GM23248 (cell line): ENCODE measurements around the gene RPL7A. TPM values are rescaled to one million over a fixed set of nuclear protein-coding genes. Genes with fewer than 3 reads are reported as not detected.
A peak's percentile ranks its signal among the peaks of the same experiment; 100 is the strongest.
"Not testable (repeated sequence)": the region's sequence is repeated elsewhere in the genome, so short reads cannot be mapped to it uniquely, and the experiment has no call there.

ENCODE experiments used
- DNase-seq: peaks from one replicate; pipeline ENCODE4 v3.0.0-alpha.2; 2015
- H2AFZ ChIP-seq: fragments of 200-600 bp; sonication (generic); 2 replicates; pipeline ENCODE4 v1.6.1; 2016; ENCODE audit warnings: antibody characterized with exemption
- H3F3A ChIP-seq: fragments of 200-600 bp; sonication (generic); 2 replicates; pipeline ENCODE4 v1.6.1; 2016; ENCODE audit warnings: mild to moderate bottlenecking, antibody characterized with exemption, mixed run types; ENCODE audit not compliant: insufficient read depth
- H3K27ac ChIP-seq: fragments of 200-600 bp; sonication (generic); 2 replicates; pipeline ENCODE4 v1.5.1; 2016; ENCODE audit warnings: mild to moderate bottlenecking
- H3K27me3 ChIP-seq: fragments of 200-600 bp; sonication (generic); replicated peaks from 2 replicates; pipeline ENCODE4 v1.6.1; 2016; ENCODE audit warnings: mild to moderate bottlenecking; ENCODE audit not compliant: insufficient read depth
- H3K36me3 ChIP-seq: fragments of 200-600 bp; sonication (generic); 2 replicates; pipeline ENCODE4 v1.6.1; 2016; ENCODE audit warnings: low read depth, mild to moderate bottlenecking
- H3K4me1 ChIP-seq: fragments of 200-600 bp; sonication (generic); 2 replicates; pipeline ENCODE4 v1.6.1; 2016; ENCODE audit warnings: mild to moderate bottlenecking; ENCODE audit not compliant: insufficient read depth
- H3K4me2 ChIP-seq: fragments of 200-600 bp; sonication (generic); one replicate; pipeline ENCODE4 v1.6.1; 2016; ENCODE audit warnings: mild to moderate bottlenecking; ENCODE audit not compliant: unreplicated experiment
- H3K4me3 ChIP-seq: fragments of 200-600 bp; sonication (generic); 2 replicates; pipeline ENCODE4 v1.5.1; 2016; ENCODE audit warnings: mild to moderate bottlenecking
- H3K79me2 ChIP-seq: fragments of 200-600 bp; sonication (generic); 2 replicates; pipeline ENCODE4 v1.6.1; 2016; ENCODE audit warnings: mild to moderate bottlenecking; ENCODE audit not compliant: insufficient read depth
- H3K9ac ChIP-seq: fragments of 200-600 bp; sonication (generic); 2 replicates; pipeline ENCODE4 v1.6.1; 2016; ENCODE audit warnings: mild to moderate bottlenecking
- H3K9me2 ChIP-seq: fragments of 200-600 bp; sonication (generic); 2 replicates; pipeline ENCODE4 v1.6.1; 2016; ENCODE audit warnings: mixed run types, mild to moderate bottlenecking, moderate library complexity; ENCODE audit not compliant: insufficient read depth
- H3K9me3 ChIP-seq: fragments of 200-600 bp; sonication (generic); one replicate; pipeline ENCODE4 v1.6.1; 2017; ENCODE audit warnings: low read depth
- H4K20me1 ChIP-seq: fragments of 200-600 bp; sonication (generic); 2 replicates; pipeline ENCODE4 v1.6.0; 2016; ENCODE audit not compliant: insufficient read depth
- EZH2 ChIP-seq: fragments of 200-600 bp; sonication (generic); IDR thresholded peaks from 2 replicates; pipeline ENCODE4 v1.6.1; 2018; ENCODE audit warnings: antibody characterized with exemption, mild to moderate bottlenecking; ENCODE audit not compliant: insufficient read depth, poor library complexity, severe bottlenecking
- EZH2phosphoT487 ChIP-seq: fragments of 200-600 bp; sonication (generic); IDR thresholded peaks from 2 replicates; pipeline ENCODE4 v1.6.1; 2018; ENCODE audit warnings: antibody characterized with exemption, moderate library complexity, mild to moderate bottlenecking, low read depth; ENCODE audit not compliant: insufficient read depth
- WGBS, 2 experiments: methylation state at CpG; one replicate each; pipeline ENCODE4 v1.1.6; 2015 to 2017; ENCODE audit warnings: low lambda C conversion rate in 2 of 2, low coverage in 1 of 2; ENCODE audit errors: missing lambda C conversion rate in 2 of 2; 5-methylcytosine and 5-hydroxymethylcytosine counted together
- in situ Hi-C: fragments of 300-500 bp; cut with MboI; formaldehyde crosslinking; loops from 2 replicates; pipeline ENCODE4 v1.15.0; 2020
- polyA plus RNA-seq: library from polyadenylated mRNA; unstranded; fragments of >200 nt; fragmentation: Nextera tagmentation; extraction: Ambion mirVana; gene quantifications from 2 replicates; pipeline ENCODE4 v1.2.1, GENCODE V29; 2016
- total RNA-seq: library from RNA; depleted of rRNA; stranded (reverse); fragments of >200 nt; shearing (Covaris generic); gene quantifications from 2 replicates; pipeline ENCODE4 v1.2.3, GENCODE V29; 2014

Gene RPL7A
- total and polyA plus RNA-seq, 2 experiments from 2014 or later, result 458 to 1,382 TPM

DNA sequence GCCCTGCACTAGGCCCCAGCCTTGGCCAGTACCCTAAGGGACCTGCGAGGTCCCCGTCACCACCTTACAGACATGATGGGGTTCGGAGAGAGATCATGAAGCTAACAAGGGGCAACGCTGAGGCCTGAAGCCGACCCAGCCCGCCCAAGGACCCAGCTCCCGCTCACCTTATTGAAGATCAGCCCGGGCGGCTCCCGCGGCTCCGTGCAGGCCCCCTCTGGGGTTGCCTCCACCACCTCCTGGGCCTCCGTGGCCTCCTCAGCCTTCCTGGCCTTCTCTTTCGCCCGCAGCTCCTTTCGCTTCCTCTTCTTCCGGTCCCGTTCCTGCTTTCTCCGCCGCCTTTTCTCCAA lies 15.7 kb upstream of the RPL7A start:
- Histone ChIP-seq H3K4me2 (no peak overlapping the region), H3K9ac (no peak overlapping the region), H3K9me3 (no peaks in the 10 kb centered on the region), H2AFZ (no peak overlapping the region), H3K4me1 (peaks cover 10% of the 10 kb centered on the region; the same call in 1 of the 2 replicates), H3F3A (peaks cover 15% of the 10 kb centered on the region), H3K27ac (no peak overlapping the region), H3K79me2 (peaks cover 35% of the 10 kb centered on the region), H3K27me3 (no peaks in the 10 kb centered on the region), H3K36me3 (peaks cover 11% of the 10 kb centered on the region; the same call in 1 of the 2 replicates), H4K20me1 (no peaks in the 10 kb centered on the region), H3K9me2 (no peaks in the 10 kb centered on the region), H3K4me3 (no peak overlapping the region)
- TF ChIP-seq EZH2, result no peak
- TF ChIP-seq EZH2phosphoT487, result no peak
- WGBS, 2 experiments, result 83 to 86% methylated on average over 14 to 20 of the region's 20 CpGs
- DNase-seq, result no peak
- in situ Hi-C loops, result no loop called here

DNA sequence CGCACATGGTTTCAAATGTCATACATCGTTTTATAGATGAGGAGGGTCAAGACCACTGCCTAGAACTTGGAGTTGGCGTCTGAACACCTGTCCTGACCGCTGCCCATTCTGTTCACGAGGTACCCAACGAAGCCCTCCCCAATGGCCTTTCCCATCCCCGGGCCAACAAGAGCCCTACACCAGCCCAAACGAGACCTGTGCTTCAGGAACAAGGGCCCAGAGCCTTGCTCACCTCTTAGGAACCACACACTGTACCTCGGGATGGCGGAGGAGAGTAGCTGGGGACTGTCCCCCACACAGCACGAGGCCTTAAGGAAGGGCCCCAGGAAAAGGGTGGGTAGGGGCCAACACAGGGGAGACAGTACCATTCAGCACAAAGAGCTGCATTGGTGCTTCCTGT lies 15.0 kb upstream of the RPL7A start:
- in situ Hi-C loops, result no loop called here
- peaks cover 35% of the 10 kb centered on the region for H3K79me2 ChIP-seq
- peaks cover 11% of the 10 kb centered on the region; the same call in 1 of the 2 replicates for H3K36me3 ChIP-seq
- DNase-seq, result no peak
- WGBS, 2 experiments, result 93 to 95% methylated on average over 11 of the region's 11 CpGs
- H3K27me3 ChIP-seq, result no peaks in the 10 kb centered on the region
- no peaks in the 10 kb centered on the region for H4K20me1 ChIP-seq
- no peaks in the 10 kb centered on the region for H3K9me2 ChIP-seq
- no peak overlapping the region for H2AFZ ChIP-seq
- H3K9me3 ChIP-seq, result no peaks in the 10 kb centered on the region
- no peak overlapping the region for H3K4me2 ChIP-seq
- TF ChIP-seq EZH2, result no peak
- no peak for TF ChIP-seq EZH2phosphoT487
- H3F3A ChIP-seq, result peaks cover 22% of the 10 kb centered on the region
- peaks cover 10% of the 10 kb centered on the region; the same call in 1 of the 2 replicates for H3K4me1 ChIP-seq
- no peak overlapping the region for H3K9ac ChIP-seq
- H3K4me3 ChIP-seq, result no peak overlapping the region
- no peak overlapping the region for H3K27ac ChIP-seq

DNA sequence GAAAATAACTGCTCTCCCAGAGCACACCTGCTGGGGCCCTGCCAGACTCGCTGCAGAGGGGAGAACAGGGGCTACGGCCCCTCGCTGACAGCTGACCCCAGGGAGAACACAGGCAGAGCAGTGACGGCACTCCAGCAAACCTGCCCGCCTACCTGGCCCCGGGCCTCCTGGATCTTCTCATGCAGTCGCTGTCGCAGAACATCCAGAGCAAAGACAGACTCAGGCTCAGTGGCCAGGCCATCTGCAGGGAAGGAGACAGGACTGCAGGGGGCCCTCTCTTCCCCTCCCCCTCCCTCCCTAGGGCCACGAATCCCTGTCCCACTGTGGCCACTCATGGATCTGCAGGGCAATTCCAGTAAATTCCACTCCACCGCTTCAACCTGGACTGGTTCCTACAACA lies 14.5 kb upstream of the RPL7A start:
- in situ Hi-C loops, result no loop called here

DNA sequence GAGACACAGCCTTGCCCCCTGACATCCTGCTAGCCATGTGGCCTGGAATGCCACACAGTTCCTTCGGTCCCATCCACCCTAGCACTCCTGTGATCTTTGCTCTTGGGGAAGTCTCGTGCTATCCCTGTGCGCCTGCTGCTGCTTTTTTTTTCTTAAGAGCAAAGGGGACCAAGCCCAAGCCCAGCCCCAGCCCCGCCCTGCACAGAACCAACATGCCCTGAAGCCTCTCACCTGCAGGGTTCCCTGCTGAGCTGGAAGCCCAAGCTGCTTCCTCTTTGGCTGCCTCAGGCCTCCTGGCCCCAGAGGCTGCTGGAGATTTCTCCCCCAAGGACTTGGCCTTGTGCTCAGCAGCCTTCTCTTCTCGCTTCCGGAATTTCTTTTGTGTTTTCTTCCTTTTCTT lies 13.9 kb upstream of the RPL7A start:
- H3K27me3 ChIP-seq, result no peaks in the 10 kb centered on the region
- H3K4me2 ChIP-seq, result no peak overlapping the region
- peaks cover 35% of the 10 kb centered on the region for H3K79me2 ChIP-seq
- no peaks in the 10 kb centered on the region for H3K9me2 ChIP-seq
- no peaks in the 10 kb centered on the region for H3K9me3 ChIP-seq
- no peak for TF ChIP-seq EZH2
- TF ChIP-seq EZH2phosphoT487, result no peak
- H3K4me1 ChIP-seq, result peaks cover 10% of the 10 kb centered on the region; the same call in 1 of the 2 replicates
- H3F3A ChIP-seq, result peaks cover 24% of the 10 kb centered on the region
- H2AFZ ChIP-seq, result no peak overlapping the region
- H3K4me3 ChIP-seq, result peak overlapping the region; percentile 98; the same call in 1 of the 2 replicates
- no peak overlapping the region for H3K27ac ChIP-seq
- H3K9ac ChIP-seq, result peak overlapping the region; percentile 85
- in situ Hi-C loops, result no loop called here
- peaks cover 16% of the 10 kb centered on the region; the same call in 1 of the 2 replicates for H3K36me3 ChIP-seq
- H4K20me1 ChIP-seq, result no peaks in the 10 kb centered on the region
- no peak for DNase-seq
- 95 to 100% methylated on average over 5 to 6 of the region's 6 CpGs for WGBS, 2 experiments

More for the DNA sequence above, 14.5 kb upstream of the RPL7A start:
- no peaks in the 10 kb centered on the region for H3K9me3 ChIP-seq
- H3K4me1 ChIP-seq, result peaks cover 10% of the 10 kb centered on the region; the same call in 1 of the 2 replicates
- no peaks in the 10 kb centered on the region for H4K20me1 ChIP-seq
- H3K9ac ChIP-seq, result no peak overlapping the region
- DNase-seq, result no peak
- H3K4me2 ChIP-seq, result no peak overlapping the region
- H3K79me2 ChIP-seq, result peaks cover 35% of the 10 kb centered on the region
- WGBS, 2 experiments, result 94% methylated on average over 9 of the region's 10 CpGs
- H2AFZ ChIP-seq, result no peak overlapping the region
- H3F3A ChIP-seq, result peaks cover 24% of the 10 kb centered on the region
- no peaks in the 10 kb centered on the region for H3K27me3 ChIP-seq
- TF ChIP-seq EZH2phosphoT487 (no peak), EZH2 (no peak)
- no peaks in the 10 kb centered on the region for H3K9me2 ChIP-seq
- H3K27ac ChIP-seq, result no peak overlapping the region
- peaks cover 11% of the 10 kb centered on the region; the same call in 1 of the 2 replicates for H3K36me3 ChIP-seq
- no peak overlapping the region for H3K4me3 ChIP-seq

DNA sequence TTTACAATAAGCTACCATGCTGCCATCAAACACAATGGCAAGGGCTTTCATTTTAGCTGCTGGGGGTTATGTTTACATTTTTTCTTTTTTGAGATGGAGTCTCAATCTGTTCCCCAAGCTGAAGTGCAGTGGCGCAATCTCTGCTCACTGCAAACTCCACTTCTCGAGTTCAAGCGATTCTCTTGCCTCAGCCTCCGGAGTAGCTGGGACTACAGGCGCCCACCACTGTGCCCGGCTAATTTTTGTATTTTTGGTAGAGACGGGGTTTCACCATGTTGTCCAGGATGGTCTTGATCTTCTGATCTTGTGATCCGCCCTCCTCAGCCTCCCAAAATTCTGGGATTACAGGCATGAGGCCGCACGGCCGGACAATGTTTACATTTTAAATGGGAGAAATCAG lies 13.1 kb upstream of the RPL7A start:
- H3K9me3 ChIP-seq, H3K4me1 ChIP-seq, DNase-seq, H2AFZ ChIP-seq, H3K27me3 ChIP-seq, in situ Hi-C loops, H3K9me2 ChIP-seq, H3K27ac ChIP-seq, H4K20me1 ChIP-seq: not testable (repeated sequence)
- Histone ChIP-seq H3K4me2 (peak overlapping the region; percentile 92), H3F3A (peaks cover 20% of the 10 kb centered on the region), H3K79me2 (peaks cover 35% of the 10 kb centered on the region), H3K36me3 (peaks cover 22% of the 10 kb centered on the region; the same call in 1 of the 2 replicates), H3K9ac (peak overlapping the region; percentile 85), H3K4me3 (peak overlapping the region; percentile 98)
- 84 to 86% methylated on average over 11 of the region's 11 CpGs for WGBS, 2 experiments
